ENCODE data around the gene SERPINB1. TPM values are rescaled to one million over a fixed set of nuclear protein-coding genes. Genes with fewer than 3 reads are reported as not detected.

SERPINB1 gene
- total RNA-seq, 1 experiment from 2014 or later: 73.2 TPM

DNA sequence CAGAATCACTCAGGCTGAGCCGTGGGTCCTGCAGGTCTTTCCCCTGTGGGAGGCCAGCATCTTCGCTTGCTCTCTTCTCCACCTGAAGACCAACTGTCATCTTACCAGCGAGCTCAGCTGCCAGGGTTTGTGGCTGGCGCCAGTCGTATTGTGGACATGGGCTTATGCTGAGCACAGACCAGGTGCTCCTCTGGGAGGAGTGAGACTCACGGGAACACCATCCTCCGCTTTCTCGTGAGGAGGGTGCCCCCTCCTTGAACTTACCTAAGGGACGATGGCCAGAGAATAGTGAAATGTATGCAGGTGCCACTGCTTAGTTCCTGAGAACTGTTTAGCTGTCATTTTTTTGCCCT is 59.3 kb downstream of the SERPINB1 start:
- H3K9me3 ChIP-seq (ENCODE audit: control insufficient read depth in 1 of 2, insufficient read depth in 1 of 2, low read depth in 1 of 2, low read length in 2 of 2): no peaks in the 10 kb centered on the region
- peaks cover 90% of the 10 kb centered on the region for H3K79me2 ChIP-seq (ENCODE audit: insufficient read depth, low read length)
- no peak overlapping the region for H3K27ac ChIP-seq (ENCODE audit: low read depth, low read length)
- intact Hi-C loops (cut with micrococcal nuclease): no loop called here
- no peak overlapping the region for H3K4me2 ChIP-seq (ENCODE audit: low read length)
- RAD21 ChIA-PET (ENCODE audit: low non-redundant PET in 1 of 2, low total read pairs in 2 of 2, uncharacterized antibody in 2 of 2, unreplicated experiment in 2 of 2): no interaction called here
- CTCF ChIA-PET: interaction anchor here (0.9 kb wide), 1 partner anchor 9 kb away, joined by 3 read pairs; no protein-coding TSS in a partner anchor
- DNase-seq (ENCODE audit: low read depth, low spot score) (no peak), ATAC-seq (no peak)
- no TSS peak for BruUV-seq (replicated peaks)
- H3K9ac ChIP-seq (ENCODE audit: low read length): no peak overlapping the region
- H3K4me1 ChIP-seq (ENCODE audit: control insufficient read depth in 1 of 2, insufficient read depth in 2 of 2, low read length in 2 of 2): no peaks in the 10 kb centered on the region
- H4K20me1 ChIP-seq (ENCODE audit: insufficient read depth): no peaks in the 10 kb centered on the region
- no peak for TF ChIP-seq EGR1 (IDR thresholded peaks at IDR 0.05; ENCODE audit: low read depth)
- TF ChIP-seq, protein P1, sequence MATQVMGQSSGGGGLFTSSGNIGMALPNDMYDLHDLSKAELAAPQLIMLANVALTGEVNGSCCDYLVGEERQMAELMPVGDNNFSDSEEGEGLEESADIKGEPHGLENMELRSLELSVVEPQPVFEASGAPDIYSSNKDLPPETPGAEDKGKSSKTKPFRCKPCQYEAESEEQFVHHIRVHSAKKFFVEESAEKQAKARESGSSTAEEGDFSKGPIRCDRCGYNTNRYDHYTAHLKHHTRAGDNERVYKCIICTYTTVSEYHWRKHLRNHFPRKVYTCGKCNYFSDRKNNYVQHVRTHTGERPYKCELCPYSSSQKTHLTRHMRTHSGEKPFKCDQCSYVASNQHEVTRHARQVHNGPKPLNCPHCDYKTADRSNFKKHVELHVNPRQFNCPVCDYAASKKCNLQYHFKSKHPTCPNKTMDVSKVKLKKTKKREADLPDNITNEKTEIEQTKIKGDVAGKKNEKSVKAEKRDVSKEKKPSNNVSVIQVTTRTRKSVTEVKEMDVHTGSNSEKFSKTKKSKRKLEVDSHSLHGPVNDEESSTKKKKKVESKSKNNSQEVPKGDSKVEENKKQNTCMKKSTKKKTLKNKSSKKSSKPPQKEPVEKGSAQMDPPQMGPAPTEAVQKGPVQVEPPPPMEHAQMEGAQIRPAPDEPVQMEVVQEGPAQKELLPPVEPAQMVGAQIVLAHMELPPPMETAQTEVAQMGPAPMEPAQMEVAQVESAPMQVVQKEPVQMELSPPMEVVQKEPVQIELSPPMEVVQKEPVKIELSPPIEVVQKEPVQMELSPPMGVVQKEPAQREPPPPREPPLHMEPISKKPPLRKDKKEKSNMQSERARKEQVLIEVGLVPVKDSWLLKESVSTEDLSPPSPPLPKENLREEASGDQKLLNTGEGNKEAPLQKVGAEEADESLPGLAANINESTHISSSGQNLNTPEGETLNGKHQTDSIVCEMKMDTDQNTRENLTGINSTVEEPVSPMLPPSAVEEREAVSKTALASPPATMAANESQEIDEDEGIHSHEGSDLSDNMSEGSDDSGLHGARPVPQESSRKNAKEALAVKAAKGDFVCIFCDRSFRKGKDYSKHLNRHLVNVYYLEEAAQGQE (IDR thresholded peaks at IDR 0.05; ENCODE audit: low read depth): no peak
- no peak for TF ChIP-seq ZFX (IDR thresholded peaks at IDR 0.05)
- TF ChIP-seq EZH2 (IDR thresholded peaks at IDR 0.05): no peak
- TF ChIP-seq CEBPB (IDR thresholded peaks at IDR 0.05; ENCODE audit: low read depth): no peak
- no peak for TF ChIP-seq JUND (IDR thresholded peaks at IDR 0.05)
- no peak for TF ChIP-seq FOSL1 (IDR thresholded peaks at IDR 0.05; ENCODE audit: low read depth)
- TF ChIP-seq, protein P2, sequence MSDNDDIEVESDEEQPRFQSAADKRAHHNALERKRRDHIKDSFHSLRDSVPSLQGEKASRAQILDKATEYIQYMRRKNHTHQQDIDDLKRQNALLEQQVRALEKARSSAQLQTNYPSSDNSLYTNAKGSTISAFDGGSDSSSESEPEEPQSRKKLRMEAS (IDR thresholded peaks at IDR 0.05): no peak
- TF ChIP-seq, protein P3, sequence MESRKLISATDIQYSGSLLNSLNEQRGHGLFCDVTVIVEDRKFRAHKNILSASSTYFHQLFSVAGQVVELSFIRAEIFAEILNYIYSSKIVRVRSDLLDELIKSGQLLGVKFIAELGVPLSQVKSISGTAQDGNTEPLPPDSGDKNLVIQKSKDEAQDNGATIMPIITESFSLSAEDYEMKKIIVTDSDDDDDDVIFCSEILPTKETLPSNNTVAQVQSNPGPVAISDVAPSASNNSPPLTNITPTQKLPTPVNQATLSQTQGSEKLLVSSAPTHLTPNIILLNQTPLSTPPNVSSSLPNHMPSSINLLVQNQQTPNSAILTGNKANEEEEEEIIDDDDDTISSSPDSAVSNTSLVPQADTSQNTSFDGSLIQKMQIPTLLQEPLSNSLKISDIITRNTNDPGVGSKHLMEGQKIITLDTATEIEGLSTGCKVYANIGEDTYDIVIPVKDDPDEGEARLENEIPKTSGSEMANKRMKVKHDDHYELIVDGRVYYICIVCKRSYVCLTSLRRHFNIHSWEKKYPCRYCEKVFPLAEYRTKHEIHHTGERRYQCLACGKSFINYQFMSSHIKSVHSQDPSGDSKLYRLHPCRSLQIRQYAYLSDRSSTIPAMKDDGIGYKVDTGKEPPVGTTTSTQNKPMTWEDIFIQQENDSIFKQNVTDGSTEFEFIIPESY (IDR thresholded peaks at IDR 0.05; ENCODE audit: extremely low read depth, insufficient replicate concordance, low read length): no peak
- TF ChIP-seq SRF (IDR thresholded peaks at IDR 0.05; ENCODE audit: low read depth): no peak
- no peak for TF ChIP-seq CBX3 (IDR thresholded peaks at IDR 0.05; ENCODE audit: low read depth)
- TF ChIP-seq SP1 (IDR thresholded peaks at IDR 0.05; ENCODE audit: low read depth): no peak
- no peak for TF ChIP-seq YY1 (IDR thresholded peaks at IDR 0.05; ENCODE audit: extremely low read depth, insufficient replicate concordance, low read depth, low read length)
- no peaks in the 10 kb centered on the region for H3K27me3 ChIP-seq (ENCODE audit: insufficient read depth, low read length)
- H3K4me3 ChIP-seq (replicated peaks in 1 of 2; ENCODE audit: low read depth in 1 of 2, low read length in 2 of 2): no peak overlapping the region
- POLR2A ChIA-PET: interaction anchor here (1.1 kb wide), 1 partner anchor 11 kb away, joined by 4 read pairs; no protein-coding TSS in a partner anchor
- H3K36me3 ChIP-seq (ENCODE audit: control insufficient read depth in 1 of 2, insufficient read depth in 2 of 2, low read length in 2 of 2): peaks cover 42 to 54% of the 10 kb centered on the region in 2 experiments; a peak in 3 of 4 replicates
- H2AFZ ChIP-seq (ENCODE audit: low read depth, low read length, poor library complexity, severe bottlenecking): no peak overlapping the region
- H3K9me2 ChIP-seq (ENCODE audit: insufficient read depth): no peaks in the 10 kb centered on the region

Small RNA genes within 50 kb of the gene (microRNA-seq; reads per million reads assigned to microRNA genes)
- 4.0 reads per million, percentile 4 among the genes with 10 or more reads in this experiment for gene MIR4645 (ENCODE audit: borderline number of aligned reads)

Other genes starting within 250 kb of the SERPINB1 start
- 0.27 TPM for gene MYLK4, start 90.9 kb downstream of the SERPINB1 start, total RNA-seq (2021; ENCODE audit: unreplicated experiment)
- gene WRNIP1, start 76.5 kb downstream of the SERPINB1 start, total RNA-seq (2021; ENCODE audit: unreplicated experiment): 78.8 TPM
- gene SERPINB9, start 61.4 kb upstream of the SERPINB1 start, total RNA-seq (2021; ENCODE audit: unreplicated experiment): 31.5 TPM
- 103 TPM for gene SERPINB6, start 129.7 kb upstream of the SERPINB1 start, total RNA-seq (2021; ENCODE audit: unreplicated experiment)
- 82.9 TPM for gene NQO2, start 158.0 kb upstream of the SERPINB1 start, total RNA-seq (2021; ENCODE audit: unreplicated experiment)
- 19.1 TPM for gene RIPK1, start 226.6 kb upstream of the SERPINB1 start, total RNA-seq (2021; ENCODE audit: unreplicated experiment)